AG09319 (cell line): ENCODE results near the gene RLN3.

Experiments
- DNase-seq: peaks from one replicate; pipeline ENCODE4 v3.0.0-alpha.2; 2010; ENCODE audit warnings: low read depth; ENCODE audit errors: extremely low read depth
- CTCF ChIP-seq: IDR thresholded peaks from 2 replicates; pipeline ENCODE4 v1.5.1; 2011; ENCODE audit warnings: low read depth, mild to moderate bottlenecking, inconsistent platforms, low read length, moderate library complexity

Gene RLN3

DNA sequence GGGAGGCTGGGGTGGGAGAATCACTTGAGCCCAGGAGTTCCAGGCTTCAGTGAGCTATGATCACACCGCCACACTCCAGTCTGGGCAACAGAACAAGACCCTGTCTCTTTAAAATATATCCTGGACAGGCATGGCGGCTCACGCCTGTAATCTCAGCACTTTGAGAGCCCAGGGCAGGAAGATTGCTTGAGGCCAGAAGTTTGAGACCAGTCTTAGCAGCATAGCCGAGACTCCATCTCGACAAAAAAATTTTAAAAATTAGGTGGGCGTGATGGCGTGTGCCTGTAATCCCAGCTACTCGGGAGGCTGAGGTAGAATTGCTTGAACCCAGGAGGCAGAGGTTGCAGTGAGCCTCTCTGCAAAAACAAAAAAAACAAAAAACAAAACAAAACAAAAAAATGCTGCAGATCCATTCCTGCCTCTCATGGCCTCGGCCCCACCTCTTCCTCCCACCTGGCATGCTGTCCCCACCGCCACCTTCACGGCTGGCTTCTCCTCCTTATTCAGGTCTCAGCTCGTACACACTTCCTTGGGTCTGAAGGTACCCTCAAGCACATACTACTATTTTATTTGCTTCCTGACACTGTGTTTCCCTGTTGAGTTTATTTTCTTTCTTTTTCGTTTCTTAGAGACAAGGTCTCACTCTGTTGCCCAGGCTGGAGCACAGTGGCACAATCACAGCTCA lies 27.1 kb upstream of the RLN3 start:
- TF ChIP-seq CTCF, result no peak

DNA sequence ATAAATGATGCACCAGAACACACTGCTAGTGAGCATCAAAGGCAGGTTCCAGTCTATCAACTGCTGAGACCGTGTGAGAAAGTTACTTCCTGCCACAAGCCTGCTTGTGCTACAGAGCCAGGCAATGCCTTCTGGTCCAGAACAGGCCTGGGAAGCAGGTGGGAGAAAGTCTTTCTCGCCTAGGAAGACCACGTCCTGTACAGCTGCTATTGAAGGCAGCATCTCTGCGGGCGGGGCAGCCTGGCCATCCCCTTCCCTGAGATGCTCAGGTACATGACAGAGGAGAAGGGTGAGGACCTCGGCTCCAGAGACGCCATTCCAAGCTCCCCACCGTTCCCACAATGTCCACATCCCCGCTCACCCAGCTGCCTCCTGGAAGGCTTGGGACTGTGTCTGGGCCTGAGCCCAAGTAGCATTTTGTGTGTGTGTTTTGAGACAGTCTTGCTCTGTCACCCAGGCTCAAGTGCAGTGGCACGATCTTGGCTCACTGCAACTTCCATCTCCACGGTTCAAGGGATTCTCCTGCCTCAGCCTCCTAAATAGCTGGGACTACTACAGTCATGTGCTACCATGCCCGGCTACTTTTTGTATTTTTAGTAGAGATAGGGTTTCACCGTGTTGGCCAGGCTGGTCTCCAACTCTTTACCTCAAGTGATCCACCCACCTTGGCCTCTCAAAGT lies 25.2 kb upstream of the RLN3 start:
- no peak for DNase-seq
- TF ChIP-seq CTCF, result no peak

More for the DNA sequence above, 27.1 kb upstream of the RLN3 start:
- no peak for DNase-seq

GRCh38 chr19:14003251-14004055 lies 24.5 kb upstream of the RLN3 start:
- no peak for TF ChIP-seq CTCF
- DNase-seq, result no peak

DNA sequence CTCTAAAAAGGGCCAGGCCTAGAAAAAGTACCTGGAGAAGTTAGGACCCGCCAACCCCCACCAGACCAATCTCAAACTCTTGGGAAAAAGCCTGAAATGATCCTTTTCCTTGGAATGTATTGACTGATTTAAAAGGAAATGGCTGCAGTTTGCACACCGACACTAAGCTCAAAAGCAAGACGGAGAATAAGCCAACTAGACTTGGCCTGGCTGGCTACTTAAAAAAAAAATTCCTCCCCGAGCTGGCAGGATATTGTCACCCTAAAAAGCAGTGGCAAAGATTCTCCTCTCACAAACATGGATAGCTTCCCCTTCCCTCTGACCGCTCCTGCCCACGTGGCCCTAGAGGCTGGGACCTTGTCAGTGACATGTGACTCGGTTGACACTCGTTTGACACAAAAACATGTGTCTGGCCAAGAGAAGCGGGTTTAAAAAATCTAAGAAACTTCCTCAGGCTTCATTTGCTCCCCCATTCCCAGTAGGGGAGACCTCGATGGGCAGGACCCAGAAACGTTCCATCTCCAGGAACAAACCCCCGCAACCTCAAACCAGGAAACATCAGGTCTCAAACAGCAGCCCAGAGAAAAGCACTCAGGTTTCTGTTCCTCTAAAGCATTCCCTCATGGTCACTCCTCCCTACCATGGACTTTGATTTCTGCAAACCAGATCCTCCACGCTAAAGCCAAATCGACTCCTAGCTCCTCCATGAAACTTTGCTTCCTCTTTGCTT lies 23.2 kb upstream of the RLN3 start:
- no peak for TF ChIP-seq CTCF
- no peak for DNase-seq

- peak; percentile 55 for DNase-seq
- no peak for TF ChIP-seq CTCF
Observed at GRCh38 chr19:14005349-14006084, 22.4 kb upstream of the RLN3 start.

DNA sequence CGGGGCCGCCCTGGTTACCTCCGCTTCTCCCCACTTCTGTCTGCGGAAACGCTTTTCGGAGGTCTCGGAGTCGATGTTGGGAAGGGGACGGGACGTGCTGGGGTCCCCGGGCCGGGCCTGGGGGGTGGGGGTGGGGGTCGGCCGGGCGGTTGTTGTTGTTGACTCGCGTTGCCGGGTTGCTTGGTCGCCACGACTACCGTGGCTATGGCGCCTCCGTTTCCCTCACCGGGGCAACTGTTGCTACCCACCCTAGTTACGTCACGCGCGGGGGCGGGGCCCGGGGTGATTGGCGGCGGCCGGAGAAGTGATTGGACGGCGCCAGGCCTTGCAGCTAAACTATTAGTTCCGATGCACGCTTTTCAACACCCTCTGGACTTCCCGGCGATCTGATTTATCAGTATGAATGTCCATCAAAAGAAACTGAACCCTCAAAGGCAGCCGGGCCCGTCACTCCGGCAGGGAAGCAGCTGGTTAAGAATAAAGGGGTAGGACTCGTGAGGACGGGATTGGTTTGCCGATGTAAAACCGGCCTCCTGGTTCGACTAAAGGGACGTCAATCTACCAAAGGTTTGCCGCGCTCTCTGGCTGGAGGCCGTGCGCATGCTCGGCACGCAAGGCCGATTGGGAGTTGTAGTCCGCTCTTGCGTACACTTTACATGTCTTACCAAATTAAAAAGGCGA lies 21.7 kb upstream of the RLN3 start, which contains the start of gene RFX1:
RFX1 (minus strand) TSS at position 236 of the 681 bp plus-strand sequence. CDS start 12,477 bp downstream, outside the sequence.
- TF ChIP-seq CTCF, result no peak
- peak; percentile 100 for DNase-seq
